NCI-H1105 (cell line): Measurements from ENCODE around the gene ZNF444.

Source experiments
- DNase-seq: peaks from one replicate; lab custom pipeline; 2025; lab: John Stamatoyannopoulos, UW

The ZNF444 gene

DNA sequence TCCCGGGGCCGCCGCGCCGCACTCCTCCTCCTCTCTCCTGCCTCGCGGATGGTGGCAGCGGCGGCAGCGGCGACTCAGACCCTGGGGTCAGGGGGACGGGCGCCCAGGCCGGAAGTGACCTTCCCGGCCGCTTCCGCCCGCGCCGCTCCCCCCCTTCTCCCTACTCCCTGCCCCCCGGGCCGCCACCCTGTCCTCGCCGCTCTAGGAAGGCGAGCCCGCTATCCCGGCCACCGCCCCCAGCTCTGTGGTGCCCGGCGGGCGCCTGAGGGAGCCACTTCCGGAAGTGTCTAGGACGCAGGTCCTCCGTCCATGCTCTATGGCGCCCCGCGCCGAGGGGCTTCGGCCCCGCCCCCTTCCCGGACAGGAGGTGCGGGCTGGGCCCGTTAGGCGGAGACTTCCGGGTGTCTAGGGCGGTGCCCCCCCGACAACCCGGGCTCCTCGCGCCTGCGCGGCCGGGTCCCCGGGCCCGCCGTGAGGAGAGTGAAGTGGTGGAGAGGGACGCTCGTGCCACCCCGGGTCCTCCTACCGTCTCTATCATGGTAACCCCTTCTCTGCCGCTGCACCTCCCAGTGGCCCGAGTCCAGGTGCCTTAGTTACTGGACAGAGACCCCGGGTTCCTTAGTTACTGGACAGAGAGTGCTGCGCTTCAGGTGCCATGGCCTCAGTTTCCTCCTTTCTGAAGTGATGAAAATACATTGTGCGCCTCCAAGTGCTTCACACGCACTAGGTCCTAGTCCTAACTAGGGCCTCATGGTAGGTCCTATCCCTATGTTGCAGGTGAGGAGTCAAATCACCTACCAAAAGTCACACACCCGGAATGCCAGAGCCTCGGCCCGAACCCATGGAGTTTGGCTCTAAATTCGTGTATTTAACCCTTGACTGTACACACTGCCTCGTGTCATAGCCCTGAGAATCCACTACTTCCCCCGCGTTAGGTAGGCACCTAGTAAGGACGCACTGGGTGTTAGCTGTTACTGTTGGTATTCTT is 19.6 kb upstream of the ZNF444 start, which contains the start of gene ZNF787:
Gene ZNF787 (minus strand): TSS at position 116 of the 988 bp plus-strand sequence. CDS start 18,078 bp downstream, outside the sequence.
- DNase-seq: peak; percentile 99

DNA sequence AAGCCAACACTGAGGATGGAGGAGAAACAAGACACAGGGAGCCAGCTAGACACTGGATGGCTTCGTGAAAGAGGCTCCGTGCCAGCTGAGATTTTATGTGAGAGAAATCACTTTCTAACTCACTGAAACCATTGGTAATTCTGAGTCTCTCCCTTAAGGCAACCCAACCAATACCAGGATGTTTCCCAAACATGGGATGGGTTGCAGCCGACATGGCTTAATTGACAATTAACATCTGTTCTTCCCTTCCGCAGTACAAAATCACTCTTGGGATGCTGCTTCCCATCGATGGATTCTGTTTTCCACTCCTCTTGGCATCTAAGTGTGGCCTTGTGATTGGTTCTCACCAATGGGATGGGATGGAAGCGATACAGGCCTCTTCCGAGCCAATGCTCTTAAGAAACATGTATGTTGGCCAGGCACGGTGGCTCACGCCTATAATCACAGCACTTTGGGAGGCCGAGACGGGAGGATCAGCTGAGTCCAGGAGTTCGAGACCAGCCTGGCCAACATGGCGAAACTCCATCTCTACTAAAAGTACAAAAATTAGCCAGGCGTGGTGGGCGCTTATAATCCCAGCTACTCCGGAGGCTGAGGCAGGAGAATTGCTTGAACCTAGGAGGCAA is 17.7 kb upstream of the ZNF444 start:
- DNase-seq: no peak

DNA sequence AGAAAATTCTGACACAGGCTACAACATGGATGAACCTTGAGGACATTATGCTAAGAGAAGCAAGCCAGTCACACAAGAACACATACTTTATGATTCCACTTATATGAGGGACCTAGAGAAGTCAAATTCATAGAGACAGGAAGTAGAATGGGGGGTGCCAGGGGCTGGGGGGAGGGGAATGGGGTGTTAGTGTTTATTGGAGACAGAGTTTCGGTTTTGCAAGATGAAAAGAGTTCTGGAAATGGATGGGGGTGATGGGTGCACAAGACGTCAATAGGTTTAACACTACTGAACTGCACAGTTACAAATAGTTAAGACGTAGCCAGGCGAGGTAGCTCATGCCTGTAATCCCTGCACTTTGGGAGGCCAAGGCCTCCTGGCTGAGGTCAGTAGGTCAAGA is 16.5 kb upstream of the ZNF444 start:
- no peak for DNase-seq

GRCh38 chr19:56125806-56126590 is 15.1 kb upstream of the ZNF444 start:
- DNase-seq: no peak

- DNase-seq: no peak
Observed at GRCh38 chr19:56126983-56127780, 13.9 kb upstream of the ZNF444 start.

DNA sequence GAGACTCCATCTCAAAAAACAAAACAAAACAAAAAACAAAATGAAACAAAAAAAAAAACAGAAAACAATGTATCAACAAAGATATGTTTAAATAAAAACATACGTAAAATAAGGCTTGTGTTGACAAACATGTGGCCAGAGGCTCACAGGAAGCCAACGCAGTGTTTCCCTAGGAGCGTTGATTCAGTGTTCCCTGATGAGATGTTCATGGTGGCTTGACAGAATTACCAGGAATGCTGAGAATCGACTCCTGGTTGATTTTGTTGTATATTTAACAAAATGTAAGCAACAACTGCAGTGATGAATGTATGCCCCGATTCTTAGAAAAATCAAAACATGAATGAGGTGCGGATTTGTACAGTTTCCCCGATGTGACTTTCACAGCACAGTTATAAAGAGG is 11.1 kb upstream of the ZNF444 start:
- DNase-seq: no peak

DNA sequence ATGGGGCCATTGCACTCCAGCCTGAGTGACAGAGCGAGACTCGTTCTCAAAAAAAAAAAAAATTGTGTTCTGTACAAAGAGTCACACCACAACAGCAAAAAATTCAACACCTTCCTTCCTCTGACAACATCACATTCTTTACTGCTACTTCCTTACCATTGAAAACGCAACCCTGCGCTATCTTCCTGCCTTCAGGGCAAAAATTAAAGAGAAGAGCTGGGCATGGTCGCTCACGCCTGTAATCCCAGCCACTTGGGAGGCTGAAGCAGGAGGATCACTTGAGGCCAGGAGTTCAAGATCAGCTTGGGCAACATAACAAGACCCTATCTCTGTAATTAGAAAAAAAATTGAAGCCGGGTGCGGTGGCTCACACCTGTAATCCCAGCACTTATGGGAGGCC is 9.4 kb upstream of the ZNF444 start:
- no peak for DNase-seq

DNA sequence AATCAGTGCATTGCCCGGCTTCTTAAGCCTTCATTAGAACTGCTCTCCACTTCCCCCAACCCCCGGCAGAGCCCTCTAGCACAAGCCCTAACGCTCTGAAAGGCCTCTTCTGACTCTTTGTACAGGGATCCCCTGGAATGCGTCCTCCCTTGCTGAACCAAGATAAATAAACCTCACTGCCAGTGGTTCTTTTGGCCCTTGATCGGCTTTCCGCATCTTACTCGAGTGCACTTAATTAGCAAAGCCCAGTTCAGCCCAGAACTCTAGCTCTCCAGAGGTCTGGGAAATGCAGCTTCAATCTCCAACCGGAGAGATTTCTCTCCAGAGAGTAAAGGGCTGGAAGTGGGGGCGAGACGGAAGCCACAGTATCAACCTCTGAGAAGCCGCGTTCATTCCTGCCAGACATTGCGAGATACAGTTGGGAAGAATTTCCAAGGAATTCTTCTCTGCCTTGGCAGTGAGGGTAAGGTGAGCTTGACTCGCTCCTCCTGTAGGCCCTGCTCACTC is 8.7 kb upstream of the ZNF444 start:
- DNase-seq: no peak

DNA sequence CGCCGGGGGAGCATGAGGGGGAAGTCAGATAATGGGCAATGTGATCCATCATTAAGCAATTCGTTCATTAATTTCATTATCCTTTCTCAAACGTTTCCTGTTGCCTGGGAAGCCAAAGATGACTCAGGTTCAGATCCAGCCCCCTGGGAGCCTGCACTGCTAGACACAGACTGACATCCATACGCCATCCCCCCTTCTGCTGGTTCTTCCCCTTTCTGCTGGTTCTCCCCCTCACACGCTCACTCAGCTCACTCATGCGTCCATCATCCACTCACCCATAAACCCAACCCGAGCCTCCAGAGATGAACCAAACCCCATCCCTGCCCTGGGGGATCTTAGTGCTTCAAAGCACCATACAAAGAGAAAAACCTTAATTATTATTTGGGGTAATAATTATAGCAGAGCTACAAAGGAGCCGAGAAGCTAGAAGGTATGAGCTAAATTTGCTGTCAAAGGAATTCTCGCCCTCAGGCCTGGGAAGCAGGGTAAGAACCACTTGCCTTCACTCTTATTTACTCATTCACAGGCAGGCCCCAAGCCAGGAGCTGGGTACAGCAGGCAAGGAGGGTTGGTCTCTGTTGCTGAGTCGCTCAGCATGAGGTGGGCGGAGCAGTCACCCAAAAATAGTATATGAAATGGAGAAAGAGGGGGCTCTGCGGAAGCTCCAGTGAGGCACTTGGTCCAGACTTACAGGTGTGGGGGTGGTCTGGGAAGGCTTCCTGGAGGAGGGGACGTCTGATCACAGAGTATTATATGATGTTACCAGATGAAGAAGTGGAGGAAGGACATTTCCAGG is 7.0 kb upstream of the ZNF444 start:
- no peak for DNase-seq

DNA sequence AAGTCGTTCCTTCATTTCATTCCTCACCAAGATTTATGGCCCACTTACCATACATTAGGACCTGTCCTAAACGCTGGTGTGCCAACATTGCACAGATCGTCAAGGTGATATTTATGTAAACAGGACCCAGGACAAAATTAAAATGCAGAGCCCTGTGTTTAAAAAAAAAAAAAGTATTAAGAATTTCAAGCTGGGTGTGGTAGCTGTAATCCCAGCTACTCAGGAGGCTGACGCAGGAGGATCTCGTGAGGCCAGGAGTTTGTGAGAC is 6.5 kb upstream of the ZNF444 start:
- DNase-seq: no peak

GRCh38 chr19:56136362-56136761 is 4.7 kb upstream of the ZNF444 start:
- DNase-seq: no peak

GRCh38 chr19:56137405-56137804 is 3.7 kb upstream of the ZNF444 start:
- no peak for DNase-seq

- DNase-seq: no peak
Observed at GRCh38 chr19:56138069-56138468, 3.0 kb upstream of the ZNF444 start.

DNA sequence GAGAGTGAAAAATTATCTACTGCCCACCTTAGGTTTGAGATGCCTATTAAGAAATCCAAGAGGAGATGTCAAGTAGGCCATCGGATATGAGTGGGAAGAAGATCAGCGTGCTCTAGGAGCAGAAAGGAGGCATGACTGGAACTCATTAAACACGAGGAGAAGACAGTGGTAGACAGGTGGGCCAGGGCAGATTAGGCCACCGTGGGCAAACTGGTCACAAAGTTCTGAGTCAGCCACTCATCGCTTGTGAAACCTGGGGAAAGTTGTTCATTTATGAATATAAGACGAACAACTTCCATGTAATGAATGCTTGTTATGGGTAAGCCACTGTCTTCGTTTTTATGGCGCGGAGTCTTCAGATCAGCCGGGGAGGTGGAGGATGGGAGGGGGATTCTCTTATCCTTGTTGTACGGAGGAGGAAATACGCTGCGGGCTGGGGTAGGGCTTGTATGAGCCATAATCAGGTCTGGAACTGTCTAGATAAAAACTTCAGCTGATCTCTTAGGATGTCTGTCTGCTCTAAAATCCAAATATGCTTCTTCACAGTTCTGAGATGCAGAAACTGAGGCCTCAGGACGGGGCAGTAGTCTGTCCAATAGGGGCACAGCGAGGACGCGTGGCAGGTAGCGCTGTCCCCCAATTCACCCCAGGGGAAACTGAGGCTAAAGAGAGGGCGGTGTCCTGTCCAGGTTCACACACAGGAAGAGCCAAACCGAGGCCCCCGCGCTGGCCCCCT is 1.1 kb upstream of the ZNF444 start:
- DNase-seq: no peak

DNA sequence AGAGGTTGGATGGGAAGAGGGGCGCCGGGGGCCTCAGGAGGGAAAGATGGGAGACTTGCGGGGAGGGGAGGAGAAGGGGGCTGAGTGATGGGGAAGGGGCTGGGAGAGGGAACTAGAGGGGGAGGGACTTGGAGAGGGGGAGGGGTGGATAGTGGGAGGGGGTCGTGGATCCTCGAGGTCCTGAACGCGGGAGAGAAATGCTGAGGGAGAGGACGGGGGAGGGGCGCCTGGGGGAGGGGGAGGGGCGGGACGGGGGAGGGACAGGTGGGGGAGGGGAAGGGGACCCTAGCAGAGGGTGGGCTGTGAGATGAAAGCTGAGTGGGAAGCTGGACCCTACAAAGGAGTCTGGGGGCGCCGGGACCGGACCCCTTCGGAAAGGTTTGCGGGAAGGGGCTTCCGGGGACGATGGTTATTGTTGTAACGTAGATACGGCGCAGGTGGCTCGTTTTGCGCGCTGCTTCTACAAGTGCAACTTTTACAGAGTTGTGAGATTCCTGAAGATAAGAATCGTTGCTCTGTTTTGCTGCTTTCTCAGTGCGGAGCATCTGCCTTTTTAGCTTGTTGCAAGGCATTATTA is 418 bp downstream of the ZNF444 start:
- DNase-seq: peak; percentile 13

- DNase-seq: no peak
Observed at GRCh38 chr19:56142087-56142787, 1.1 kb downstream of the ZNF444 start.

- no peak for DNase-seq
Observed at GRCh38 chr19:56142897-56143434, 1.9 kb downstream of the ZNF444 start.

DNA sequence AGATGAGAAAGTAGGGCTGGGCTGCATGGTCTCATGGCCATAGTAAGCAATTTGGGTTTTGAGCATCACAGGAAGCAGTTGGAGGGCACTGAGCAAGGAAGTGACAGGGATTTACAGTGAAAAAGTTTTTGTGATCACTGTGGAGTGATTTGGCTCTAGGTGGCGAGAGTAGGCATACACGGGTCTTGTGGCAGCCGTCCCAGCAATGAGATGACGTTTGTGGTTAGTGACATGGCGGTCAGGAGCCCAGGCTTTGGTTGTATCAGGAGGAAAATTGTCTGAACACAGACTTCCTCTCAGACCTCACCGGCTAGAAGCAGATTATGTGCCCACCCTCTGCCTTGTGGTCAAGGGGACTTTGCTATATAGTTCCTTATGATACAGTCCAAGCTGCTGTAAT is 3.3 kb downstream of the ZNF444 start:
- DNase-seq: no peak

DNA sequence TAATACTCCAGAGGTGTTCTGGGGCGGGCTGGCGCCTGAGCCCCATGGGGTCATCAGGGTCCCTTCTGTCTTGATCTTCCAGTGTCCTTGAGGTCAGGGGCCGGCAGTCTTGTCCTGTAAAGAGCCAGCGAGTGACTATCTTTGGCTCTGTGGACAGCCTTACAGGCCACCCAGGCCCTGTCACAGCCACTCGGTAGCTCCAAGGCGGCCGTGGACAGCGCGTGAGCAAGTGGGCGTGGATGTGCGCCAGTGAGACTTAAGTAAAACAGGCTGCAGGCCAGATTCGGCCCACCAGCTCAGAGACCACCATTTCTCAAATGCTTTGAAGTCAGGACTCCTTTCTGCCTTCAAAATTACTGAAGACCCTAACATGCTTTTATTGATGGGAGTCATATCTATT is 3.7 kb downstream of the ZNF444 start:
- no peak for DNase-seq
